Measurements from ENCODE around the gene MR1.

The MR1 gene

GRCh38 chr1:181062836-181063428 lies 29.1 kb downstream of the MR1 start:
- H3K36me3 ChIP-seq: peaks cover 9% of the 10 kb centered on the region
- peak overlapping the region; percentile 79 for H3K27ac ChIP-seq
- no peaks in the 10 kb centered on the region for H3K9me3 ChIP-seq
- H3K4me1 ChIP-seq (ENCODE audit: control insufficient read depth in 1 of 2, insufficient read depth in 1 of 2, low read depth in 1 of 2, low read length in 1 of 2): peaks cover 19 to 21% of the 10 kb centered on the region in 2 experiments
- no peak for TF ChIP-seq CTCF (IDR thresholded peaks at IDR 0.05)
- H3K4me3 ChIP-seq (ENCODE audit: low read depth in 1 of 2, low read length in 1 of 2): peak overlapping the region; percentile 38 to 39
- no peaks in the 10 kb centered on the region for H3K27me3 ChIP-seq

GRCh38 chr1:181064011-181064623 lies 30.3 kb downstream of the MR1 start:
- H3K4me3 ChIP-seq (ENCODE audit: low read depth in 1 of 2, low read length in 1 of 2): no peak overlapping the region
- no peaks in the 10 kb centered on the region for H3K27me3 ChIP-seq
- H3K9me3 ChIP-seq: no peaks in the 10 kb centered on the region
- no peak for TF ChIP-seq CTCF (IDR thresholded peaks at IDR 0.05)
- peaks cover 19 to 21% of the 10 kb centered on the region in 2 experiments for H3K4me1 ChIP-seq (ENCODE audit: control insufficient read depth in 1 of 2, insufficient read depth in 1 of 2, low read depth in 1 of 2, low read length in 1 of 2)
- no peaks in the 10 kb centered on the region for H3K36me3 ChIP-seq
- no peak overlapping the region for H3K27ac ChIP-seq

GRCh38 chr1:181064702-181065101 lies 30.9 kb downstream of the MR1 start:
- no peak overlapping the region for H3K27ac ChIP-seq
- H3K9me3 ChIP-seq: no peaks in the 10 kb centered on the region
- no peaks in the 10 kb centered on the region for H3K27me3 ChIP-seq
- H3K4me1 ChIP-seq (ENCODE audit: control insufficient read depth in 1 of 2, insufficient read depth in 1 of 2, low read depth in 1 of 2, low read length in 1 of 2): peaks cover 19 to 21% of the 10 kb centered on the region in 2 experiments
- no peak for TF ChIP-seq CTCF (IDR thresholded peaks at IDR 0.05)
- no peak overlapping the region for H3K4me3 ChIP-seq (ENCODE audit: low read depth in 1 of 2, low read length in 1 of 2)
- H3K36me3 ChIP-seq: no peaks in the 10 kb centered on the region

DNA sequence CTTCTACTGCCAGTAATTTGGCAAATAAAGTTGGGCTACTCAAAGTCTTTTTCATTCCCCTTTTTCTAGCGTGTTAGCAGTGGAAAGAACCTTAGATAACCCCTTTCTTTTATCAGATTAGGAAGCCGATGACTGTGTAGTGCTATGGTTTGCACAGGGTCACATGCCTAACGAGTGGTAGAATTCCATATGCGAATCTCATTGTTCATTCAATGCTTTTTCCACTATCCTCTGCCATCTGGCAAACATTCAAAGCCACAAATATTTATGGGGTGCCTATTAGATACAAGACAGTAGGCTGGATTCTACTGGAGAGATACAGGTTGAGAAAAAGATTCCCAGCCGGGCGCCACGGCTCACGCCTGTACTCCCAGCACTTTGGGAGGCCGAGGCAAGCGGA lies 39.9 kb downstream of the MR1 start:
- H3K9me3 ChIP-seq: no peaks in the 10 kb centered on the region
- H3K4me1 ChIP-seq (ENCODE audit: control insufficient read depth in 1 of 2, insufficient read depth in 1 of 2, low read depth in 1 of 2, low read length in 1 of 2): no peaks in the 10 kb centered on the region
- TF ChIP-seq CTCF (IDR thresholded peaks at IDR 0.05): no peak
- no peaks in the 10 kb centered on the region for H3K27me3 ChIP-seq
- H3K36me3 ChIP-seq: no peaks in the 10 kb centered on the region
- H3K4me3 ChIP-seq (ENCODE audit: low read depth in 1 of 2, low read length in 1 of 2): no peak overlapping the region
- no peak overlapping the region for H3K27ac ChIP-seq

DNA sequence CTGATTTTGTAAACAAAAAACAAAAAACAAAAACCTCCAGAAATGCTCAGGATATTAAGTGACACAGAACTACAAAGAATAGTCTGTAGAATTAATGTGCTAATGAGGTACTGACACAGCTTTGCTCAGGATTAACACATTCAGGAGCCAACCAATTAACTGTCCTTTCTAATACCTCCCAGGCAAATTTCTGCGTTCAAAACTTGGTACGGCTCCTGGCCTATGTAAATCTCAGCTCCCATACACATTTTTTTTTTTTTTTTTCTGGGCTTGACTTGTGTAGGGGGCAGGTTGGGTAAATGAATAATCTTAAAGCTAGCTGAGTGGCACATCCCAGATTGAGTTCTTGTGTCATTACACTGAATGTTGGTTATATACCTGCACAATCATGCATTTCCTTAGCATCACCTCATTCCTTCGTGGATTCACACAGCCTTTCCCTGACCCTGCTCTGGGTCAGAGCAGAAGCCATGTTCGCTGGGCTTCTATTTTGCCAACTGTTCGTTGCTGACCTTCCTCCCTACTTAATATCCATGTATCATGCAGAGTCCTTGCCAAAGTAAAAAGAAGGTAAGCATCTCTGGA lies 42.1 kb downstream of the MR1 start:
- Histone ChIP-seq H3K27me3 (no peaks in the 10 kb centered on the region), H3K4me1 (ENCODE audit: control insufficient read depth in 1 of 2, insufficient read depth in 1 of 2, low read depth in 1 of 2, low read length in 1 of 2) (no peaks in the 10 kb centered on the region), H3K36me3 (no peaks in the 10 kb centered on the region), H3K9me3 (no peaks in the 10 kb centered on the region), H3K27ac (no peak overlapping the region), H3K4me3 (ENCODE audit: low read depth in 1 of 2, low read length in 1 of 2) (no peak overlapping the region)
- no peak for TF ChIP-seq CTCF (IDR thresholded peaks at IDR 0.05)
